SHP77 (cell line): ENCODE results near the gene ABCA1.
"Not testable (repeated sequence)": the region's sequence is repeated elsewhere in the genome, so short reads cannot be mapped to it uniquely, and the experiment has no call there.

Experiments used
- DNase-seq, 2 experiments: peaks; one replicate each; lab custom pipeline; 2025; lab: John Stamatoyannopoulos, UW

ABCA1 gene

DNA sequence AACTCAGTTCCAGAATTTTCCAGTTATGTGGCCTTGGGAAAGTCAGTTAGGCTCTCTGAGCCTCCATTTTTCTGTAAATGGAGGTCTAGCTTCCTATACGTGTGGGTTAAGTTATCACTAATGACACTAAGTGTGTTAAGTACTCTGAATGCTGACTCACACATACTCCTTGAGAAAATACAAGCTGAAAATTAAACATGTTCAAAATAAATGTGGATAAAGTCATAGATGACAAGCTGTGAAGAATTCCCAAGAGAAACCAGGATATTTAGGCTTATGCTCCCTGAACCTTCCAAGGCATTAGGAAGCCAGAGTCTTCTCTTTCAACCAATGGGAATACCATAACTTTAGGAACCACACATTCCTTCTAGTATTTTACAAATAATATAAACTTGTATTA, 58.1 kb downstream of the ABCA1 start:
- no peak for DNase-seq

DNA sequence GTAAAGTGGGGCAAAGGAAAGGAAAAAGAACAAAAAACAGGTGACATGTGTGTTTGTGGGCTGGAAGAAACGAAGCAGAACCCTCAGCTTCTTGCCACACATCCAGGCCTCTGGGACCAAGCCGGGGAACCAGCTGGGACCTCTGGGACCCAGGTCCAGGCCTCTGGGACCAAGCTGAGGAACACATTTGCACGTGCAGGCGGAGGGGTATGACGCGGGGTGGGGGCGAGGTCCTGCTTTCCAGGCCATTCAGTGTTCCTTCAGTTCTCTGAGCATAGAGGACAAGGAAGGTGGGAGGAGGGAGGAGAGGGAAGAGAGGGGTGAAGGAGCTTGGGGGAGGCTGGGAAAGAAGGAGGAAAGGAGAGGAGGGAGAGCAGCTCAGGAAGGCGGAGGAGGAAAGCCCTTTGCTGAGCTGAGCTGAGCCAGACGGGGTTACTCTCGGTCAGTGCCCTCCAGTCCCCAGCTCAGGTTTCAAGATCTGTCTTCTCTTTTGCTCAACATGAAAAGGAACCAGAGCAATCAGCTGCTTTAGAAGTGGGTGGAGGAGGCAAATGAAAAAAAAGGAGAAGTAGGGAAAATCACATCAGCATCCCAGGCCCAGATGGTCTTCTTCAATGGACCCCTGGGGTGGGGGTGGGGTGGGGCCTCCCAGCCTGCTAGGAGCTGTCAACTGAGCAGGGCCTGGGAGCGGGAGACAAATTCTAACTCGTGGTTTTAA, 59.1 kb downstream of the ABCA1 start:
- peak in 1 of 2 experiments; percentile 22 for DNase-seq

- DNase-seq, result no peak
Observed at GRCh38 chr9:104868303-104868686, 59.7 kb downstream of the ABCA1 start.

GRCh38 chr9:104866191-104866590, 61.8 kb downstream of the ABCA1 start:
- no peak for DNase-seq

GRCh38 chr9:104864675-104865104, 63.3 kb downstream of the ABCA1 start:
- no peak for DNase-seq

DNA sequence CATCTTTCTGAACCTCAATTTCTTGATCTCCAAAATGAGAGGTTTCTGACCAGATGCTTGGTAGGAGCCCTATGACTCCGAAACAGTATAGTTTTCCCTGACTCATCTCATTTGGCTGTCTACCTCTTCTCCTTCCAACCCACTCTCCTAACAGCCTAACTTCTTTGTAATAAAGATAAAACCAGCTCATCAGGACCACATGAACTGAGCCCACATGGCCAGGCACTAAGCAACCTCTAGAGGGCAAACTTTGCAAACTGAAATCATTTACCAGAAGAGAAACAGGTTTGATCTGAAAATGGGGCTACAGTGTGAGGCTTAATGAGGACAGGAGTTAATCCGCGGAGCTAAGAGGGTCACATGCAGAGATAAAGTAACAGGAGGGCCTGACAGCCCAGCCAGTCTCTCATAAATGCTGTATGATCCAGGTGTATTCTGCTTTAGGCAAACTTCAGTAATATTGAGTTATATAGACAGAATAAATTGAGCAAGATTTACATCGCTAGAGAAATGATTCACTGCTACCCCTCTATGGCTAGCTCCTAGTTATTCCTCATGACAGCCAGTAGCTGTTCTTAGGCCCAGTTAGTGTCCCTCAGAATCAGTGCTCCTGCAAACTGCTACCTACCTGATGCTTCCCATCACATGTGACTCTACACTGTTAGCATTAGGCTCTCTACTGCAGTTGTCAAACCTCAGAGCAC, 64.6 kb downstream of the ABCA1 start:
- peak; percentile 45 to 74 for DNase-seq

DNA sequence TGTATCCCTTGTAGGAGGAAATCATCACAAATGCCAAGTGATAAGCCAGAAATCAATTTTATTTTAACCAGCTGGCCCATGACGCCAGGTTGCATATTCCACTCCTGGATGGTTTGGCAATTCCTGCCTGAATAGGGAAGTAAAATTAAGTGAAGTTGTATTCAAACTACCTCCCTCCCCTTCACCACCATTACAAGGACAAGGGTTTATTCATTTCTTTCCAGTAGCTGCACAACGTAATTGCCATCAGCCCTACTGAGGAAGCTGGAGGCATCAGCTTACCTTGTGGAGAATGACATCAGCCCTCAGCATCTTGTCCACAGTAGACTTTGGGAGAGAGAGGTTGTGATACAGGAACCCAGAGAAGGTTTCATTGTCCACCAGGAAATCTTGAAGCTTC, 66.6 kb downstream of the ABCA1 start:
- no peak for DNase-seq

- DNase-seq, result no peak
Observed at GRCh38 chr9:104860263-104860662, 67.7 kb downstream of the ABCA1 start.

DNA sequence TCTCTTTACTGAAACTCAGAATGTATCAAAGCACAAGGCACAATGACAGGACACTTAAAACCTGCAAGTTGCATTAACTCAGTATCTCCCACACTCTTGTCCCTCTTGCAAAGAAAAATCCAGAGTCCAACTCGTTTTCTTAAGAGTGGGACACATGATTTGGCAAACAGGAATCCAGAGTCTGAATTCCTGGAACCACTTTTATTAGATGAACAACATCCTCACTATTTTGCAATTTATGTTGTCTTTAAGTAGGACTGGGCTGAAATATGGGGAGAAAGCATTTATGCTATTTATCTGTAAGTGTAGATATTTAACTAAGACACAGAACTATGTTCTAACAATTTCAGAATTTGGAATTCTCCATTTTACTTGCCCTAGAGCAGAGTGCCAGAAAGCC, 69.1 kb downstream of the ABCA1 start:
- no peak for DNase-seq

GRCh38 chr9:104858271-104858670, 69.7 kb downstream of the ABCA1 start:
- no peak for DNase-seq

DNA sequence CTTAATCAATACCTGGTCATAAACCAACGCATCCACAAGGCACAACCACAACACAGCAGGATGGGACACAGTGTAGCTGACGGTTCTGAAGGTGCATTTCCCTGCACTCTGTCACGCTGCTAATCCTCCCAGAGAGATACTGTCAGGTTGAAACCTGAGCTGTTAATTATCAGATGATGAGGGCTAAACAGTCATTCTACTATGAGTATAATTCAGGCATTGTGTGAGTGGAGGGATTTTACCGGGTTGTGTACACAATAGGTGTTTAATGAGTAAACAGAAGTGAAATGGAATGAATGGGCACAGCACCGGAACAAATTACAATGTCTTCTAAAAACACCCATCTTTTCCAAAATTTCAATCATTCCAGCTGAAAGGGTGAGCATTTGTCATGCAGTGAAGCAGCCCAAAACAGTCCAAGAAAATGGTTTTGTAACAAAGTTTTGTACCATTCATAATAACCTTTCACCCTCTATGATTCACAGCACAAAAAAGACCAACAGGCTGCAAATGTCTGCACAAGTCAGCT, 71.5 kb downstream of the ABCA1 start:
- no peak for DNase-seq

- DNase-seq, result no peak
Observed at GRCh38 chr9:104855807-104856206, 72.1 kb downstream of the ABCA1 start.

DNA sequence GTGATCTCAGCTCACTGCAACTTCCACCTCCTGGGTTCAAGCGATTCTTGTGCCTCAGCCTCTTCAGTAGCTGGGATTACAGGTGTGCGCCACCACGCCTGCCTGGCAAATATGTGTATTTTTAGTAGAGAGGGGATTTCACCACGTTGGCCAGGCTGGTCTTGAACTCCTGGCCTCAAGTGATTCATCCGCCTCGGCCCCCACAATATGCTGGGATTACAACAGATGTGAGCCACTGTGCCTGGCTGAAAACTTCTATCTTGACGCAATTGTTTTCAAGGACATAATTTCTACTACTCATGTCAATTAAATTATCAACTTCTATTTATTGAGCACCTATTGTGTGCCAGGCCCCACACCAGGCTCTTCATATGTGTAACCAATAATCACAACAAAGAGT, 72.7 kb downstream of the ABCA1 start:
- DNase-seq, result not testable (repeated sequence)

DNA sequence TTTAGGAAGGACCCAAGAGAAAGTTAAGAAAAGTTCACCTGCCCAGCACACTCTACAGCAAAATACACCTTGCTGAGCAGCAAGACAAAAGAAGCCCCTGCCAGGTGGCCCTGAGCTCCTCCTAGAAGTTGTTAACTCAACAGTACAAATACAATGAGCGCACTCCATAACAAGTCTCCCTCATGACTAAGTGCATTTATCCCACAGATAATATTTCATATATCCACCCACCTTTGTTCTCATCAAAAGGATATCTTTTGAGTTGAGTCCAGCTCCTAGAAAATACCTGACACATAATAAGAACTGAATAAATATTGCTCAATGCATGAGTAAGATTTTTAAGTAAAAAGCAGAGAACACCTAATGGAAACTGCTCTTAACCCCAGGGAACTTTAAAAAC, 73.3 kb downstream of the ABCA1 start:
- DNase-seq, result no peak

DNA sequence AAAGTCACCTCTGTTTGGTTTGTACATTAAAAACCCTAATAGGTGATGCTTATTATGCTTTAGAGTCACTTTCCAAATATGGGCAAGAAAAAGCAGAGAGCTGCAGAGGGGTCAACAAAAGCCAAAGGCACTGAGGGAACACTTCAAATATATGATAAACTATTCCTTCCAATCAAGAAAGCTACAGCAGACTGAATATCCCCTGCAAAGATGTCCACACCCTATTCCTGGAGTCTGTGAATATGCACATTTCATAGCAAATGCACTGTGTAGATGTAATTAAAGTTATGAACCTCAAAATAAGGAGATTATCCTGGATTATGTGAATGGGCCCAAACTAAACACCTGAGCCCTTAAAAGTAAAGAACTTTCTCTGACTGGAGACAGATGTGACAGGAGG, 74.3 kb downstream of the ABCA1 start:
- no peak for DNase-seq

DNA sequence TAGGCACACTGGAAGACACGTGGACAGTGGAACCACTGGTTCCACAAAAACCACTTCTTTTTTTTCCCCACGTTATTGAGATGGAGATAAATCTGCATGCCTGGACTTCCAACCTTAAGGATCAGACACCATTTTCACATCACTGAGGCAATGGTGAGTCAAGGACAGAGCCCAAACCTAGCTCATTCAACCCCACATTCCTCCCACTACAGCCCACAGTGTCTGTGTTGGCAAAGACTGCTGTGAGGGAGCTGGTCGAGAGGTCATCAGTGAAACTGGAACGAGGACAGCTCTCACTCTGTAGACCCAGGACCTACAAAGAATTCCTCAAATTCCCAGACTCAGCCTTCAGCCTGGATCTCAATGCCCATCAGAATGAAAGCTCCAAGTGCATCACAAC, 74.8 kb downstream of the ABCA1 start:
- no peak for DNase-seq

DNA sequence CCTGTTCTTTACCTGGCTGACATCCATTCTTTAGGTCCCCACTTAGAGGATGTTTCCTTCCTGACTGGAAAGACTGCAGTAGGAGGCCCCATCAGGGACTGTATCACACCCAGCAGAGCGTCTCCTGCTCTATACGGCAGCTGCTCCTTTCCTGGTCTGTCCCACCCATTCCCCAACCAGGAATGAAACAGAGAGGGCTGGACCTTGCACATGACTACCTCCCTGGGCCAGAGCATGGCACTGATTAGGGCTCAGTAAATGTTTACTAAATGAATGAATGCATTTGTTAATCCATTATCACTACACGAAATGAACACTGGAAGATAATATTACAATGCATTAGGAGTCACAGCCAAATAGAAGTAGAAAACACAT, 76.4 kb downstream of the ABCA1 start:
- no peak for DNase-seq

- no peak for DNase-seq
Observed at GRCh38 chr9:104850786-104851545, 77.0 kb downstream of the ABCA1 start.

- no peak for DNase-seq
Observed at GRCh38 chr9:104849023-104849422, 78.9 kb downstream of the ABCA1 start.

- DNase-seq, result no peak
Observed at GRCh38 chr9:104844710-104845109, 83.2 kb downstream of the ABCA1 start.

- no peak for DNase-seq
Observed at GRCh38 chr9:104843644-104844240, 84.2 kb downstream of the ABCA1 start.

DNA sequence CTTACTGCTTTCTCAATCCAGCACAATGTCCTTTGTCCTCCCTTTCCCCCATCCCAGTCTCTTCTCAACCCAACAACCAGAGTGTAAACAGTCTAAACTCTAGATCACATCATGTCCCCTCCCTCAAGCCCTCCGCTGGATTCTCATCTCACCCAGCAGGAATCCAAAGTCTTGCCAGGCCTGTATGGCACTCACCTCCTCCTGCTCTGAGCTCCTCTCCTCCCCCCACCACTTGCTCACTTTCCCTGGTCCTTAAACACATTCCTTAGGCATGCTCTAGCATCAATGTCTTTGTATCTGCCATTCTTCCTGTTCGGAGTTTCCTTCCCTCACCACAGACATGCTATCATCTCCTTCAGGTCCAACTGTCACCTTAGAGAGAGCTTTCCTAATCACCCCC, 85.3 kb downstream of the ABCA1 start:
- no peak for DNase-seq
